ENCODE measurements around the gene FASTKD1.
"Not testable (repeated sequence)": the region's sequence is repeated elsewhere in the genome, so short reads cannot be mapped to it uniquely, and the experiment has no call there.

GRCh38 chr2:169574539-169574938 is 874 bp upstream of the FASTKD1 start:
- TF ChIP-seq EP300 (IDR thresholded peaks at IDR 0.05; ENCODE audit: borderline replicate concordance in 1 of 2, control insufficient read depth in 1 of 2, low read depth in 2 of 2, low read length in 2 of 2); ZNF207 (IDR thresholded peaks at IDR 0.05; ENCODE audit: borderline replicate concordance); CTCF (IDR thresholded peaks at IDR 0.05 in 2 of 3, conservative IDR thresholded peaks at IDR 0.05 in 1 of 3; ENCODE audit: control insufficient read depth in 2 of 3, extremely low read depth in 1 of 3, insufficient read depth in 1 of 3, low read depth in 3 of 3, low read length in 3 of 3); ZBED1 (IDR thresholded peaks at IDR 0.05; ENCODE audit: borderline replicate concordance); POLR2AphosphoS5 (IDR thresholded peaks at IDR 0.05; ENCODE audit: low read length); CREB1 (IDR thresholded peaks at IDR 0.05; ENCODE audit: low read depth); POLR2A (IDR thresholded peaks at IDR 0.05; ENCODE audit: low read depth, low read length); RFX5 (IDR thresholded peaks at IDR 0.05; ENCODE audit: low read depth, low read length); REST (IDR thresholded peaks at IDR 0.05; ENCODE audit: low read depth, low read length); BRCA1 (IDR thresholded peaks at IDR 0.05; ENCODE audit: low read depth, low read length); E4F1 (IDR thresholded peaks at IDR 0.05; ENCODE audit: borderline replicate concordance, partially characterized antibody); EGR1 (IDR thresholded peaks at IDR 0.05; ENCODE audit: borderline replicate concordance in 1 of 2, low read depth in 2 of 2, low read length in 2 of 2); JUND (IDR thresholded peaks at IDR 0.05; ENCODE audit: low read depth, low read length); MTA2 (IDR thresholded peaks at IDR 0.05; ENCODE audit: low read depth): not testable (repeated sequence)

Measured in GM12878 (cell line).